ENCODE data around the gene JMY.

Gene JMY

DNA sequence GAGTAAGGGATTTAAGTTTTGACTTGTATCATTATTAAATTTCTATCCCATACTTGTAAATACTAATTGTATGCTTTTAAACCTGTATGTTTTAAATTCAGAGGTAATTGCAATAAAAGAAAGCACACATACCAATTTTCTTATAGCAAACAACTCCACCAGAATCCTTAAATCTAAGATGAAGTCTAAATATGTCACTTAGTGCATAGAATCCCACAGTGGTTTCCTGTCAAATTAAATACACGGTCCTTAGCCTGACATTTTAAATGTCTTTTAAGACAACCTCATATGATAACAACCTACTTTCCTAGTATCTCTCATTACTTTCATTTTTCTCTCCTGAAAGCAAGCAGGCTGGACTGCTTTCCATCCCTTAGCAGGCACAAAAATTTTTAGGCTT lies 52.0 kb downstream of the JMY start:
- DNase-seq (ENCODE audit: low spot score), result no peak

DNA sequence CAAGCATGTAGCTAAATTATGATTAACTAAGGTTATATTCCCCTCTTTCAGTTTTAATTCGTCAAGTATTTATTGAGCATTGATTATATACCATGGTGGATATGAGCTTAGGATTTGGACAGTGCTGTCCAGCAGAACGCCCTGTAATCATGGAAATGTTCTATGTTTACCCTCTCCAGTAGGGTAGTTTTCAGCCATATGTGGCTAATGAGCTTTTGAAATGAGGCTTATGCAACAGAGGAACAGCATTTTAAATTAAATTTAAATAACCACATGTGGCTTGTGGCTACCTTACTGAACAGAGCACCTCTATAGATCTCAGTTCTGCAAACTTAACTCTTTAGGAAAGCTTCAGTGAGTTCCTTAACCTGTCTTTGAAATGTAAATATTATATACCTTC lies 59.1 kb downstream of the JMY start:
- no peak for DNase-seq (ENCODE audit: low spot score)

DNA sequence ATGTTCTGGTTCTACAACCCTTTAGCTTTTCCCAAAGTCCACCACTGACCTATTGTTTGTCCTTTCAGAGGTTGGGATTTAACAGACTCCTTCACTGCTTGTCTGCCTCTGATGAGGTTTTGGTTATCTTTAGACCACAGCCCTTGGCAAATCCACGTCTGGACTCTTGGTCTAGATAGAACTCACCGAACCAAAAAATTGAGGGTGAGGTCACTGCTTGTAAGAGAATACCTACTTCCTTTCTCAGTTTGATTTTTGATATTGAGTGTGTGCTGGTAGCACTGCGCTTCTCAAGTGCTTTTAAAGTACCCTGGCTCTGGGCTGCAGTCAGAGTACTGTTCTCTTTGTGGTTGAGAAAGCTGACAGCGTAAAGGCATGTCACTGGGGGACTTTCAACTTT lies 61.7 kb downstream of the JMY start:
- DNase-seq (ENCODE audit: low spot score), result no peak

DNA sequence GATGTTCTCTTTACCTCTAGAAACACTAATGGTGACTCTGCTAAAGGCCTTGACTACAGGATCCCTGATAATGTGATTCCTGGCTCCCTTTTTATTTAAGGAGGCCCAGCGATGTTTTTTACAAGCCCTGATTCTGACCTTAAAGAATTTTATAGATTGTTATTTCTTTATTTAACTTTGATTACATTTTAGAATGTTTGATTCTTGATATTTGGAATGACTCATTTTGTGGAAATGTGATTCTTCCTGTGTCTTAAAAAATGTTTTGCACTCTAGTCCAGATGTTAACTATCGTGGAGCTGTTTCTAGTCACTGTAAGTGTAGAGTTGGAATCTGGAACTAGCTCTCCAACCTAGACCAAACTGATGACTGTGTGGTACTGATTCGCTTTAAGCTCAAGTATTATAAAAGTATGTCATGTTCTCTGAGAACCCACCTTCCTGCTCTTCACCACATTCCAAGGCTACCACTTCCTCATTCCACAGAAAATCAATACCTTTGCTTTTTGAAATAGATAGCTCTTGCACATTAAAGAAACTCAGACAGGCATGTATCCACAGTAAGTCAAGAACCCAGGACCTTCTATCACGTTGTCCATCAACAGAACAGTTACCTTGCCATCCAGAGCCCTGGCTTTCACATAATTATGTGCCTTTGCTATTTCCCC lies 65.2 kb downstream of the JMY start:
- peak; percentile 4 for DNase-seq (ENCODE audit: low spot score)

DNA sequence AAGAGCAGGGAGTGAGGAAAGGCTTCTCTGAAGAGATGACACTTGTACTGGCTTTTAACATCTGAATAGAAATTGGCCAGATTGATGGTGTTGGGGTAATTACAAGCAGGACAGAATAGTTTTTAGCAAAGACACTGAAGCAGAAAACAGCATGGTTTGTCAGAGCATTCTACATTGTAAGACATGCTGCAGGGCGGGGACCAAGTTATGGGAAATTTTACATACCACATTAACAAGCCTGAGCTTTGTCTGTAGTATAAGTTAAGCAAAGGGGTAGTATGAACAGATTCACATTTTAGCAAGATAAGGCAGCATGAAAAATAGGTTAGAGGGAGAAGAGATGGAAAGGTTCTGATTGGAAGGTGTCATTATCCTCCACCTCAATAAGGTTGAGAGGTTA lies 66.5 kb downstream of the JMY start:
- DNase-seq (ENCODE audit: low spot score), result no peak

DNA sequence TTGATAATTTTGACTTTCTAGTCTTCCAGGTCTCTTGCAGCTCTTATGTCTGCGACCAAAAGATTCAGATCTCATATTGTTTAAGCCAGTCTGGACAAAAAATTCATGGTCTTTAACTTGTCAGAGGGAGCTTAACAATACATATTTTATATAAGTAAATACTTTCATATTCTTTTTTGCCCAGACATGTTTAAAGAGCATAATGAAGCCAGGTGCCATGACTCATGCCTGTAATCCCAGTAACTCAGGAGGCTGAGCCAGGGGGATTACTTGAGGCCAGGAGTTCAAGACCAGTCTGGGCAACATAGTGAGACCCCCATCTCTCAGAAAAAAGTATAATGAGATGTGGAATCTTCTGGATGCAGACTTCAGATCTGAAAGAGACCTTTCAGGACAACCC lies 69.8 kb downstream of the JMY start:
- DNase-seq (ENCODE audit: low spot score), result no peak

DNA sequence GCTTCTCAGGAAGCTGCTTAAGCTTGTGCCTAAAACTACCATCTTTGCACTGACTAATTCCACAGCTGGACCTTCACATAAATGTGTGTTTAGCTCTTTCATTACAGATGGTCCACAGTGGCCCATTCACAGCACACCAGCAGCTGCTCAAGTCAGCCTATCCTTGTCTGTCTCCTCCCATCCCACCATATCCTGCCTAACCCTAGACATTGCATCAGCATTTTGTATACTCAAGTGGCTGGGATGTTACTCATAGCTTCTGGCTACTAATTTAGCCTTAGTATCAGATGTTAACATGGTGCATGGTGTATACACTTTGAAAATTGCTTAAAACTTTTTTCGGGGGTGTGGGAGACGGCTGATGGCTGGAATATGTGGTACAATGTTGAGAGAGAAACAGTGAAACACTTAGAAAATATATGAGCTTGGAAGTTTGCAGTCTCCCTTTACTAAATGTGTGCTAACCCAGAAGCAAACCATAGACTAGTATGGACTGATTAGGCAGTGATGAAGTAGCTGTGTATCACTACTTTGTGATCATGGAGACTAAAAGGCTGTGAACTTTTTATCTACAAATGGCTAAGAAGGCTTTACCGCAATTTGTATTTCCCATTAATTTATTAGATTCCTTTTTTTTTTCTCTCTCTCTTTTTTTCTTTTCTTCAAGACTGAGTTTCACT lies 83.1 kb downstream of the JMY start:
- no peak for DNase-seq (ENCODE audit: low spot score)

DNA sequence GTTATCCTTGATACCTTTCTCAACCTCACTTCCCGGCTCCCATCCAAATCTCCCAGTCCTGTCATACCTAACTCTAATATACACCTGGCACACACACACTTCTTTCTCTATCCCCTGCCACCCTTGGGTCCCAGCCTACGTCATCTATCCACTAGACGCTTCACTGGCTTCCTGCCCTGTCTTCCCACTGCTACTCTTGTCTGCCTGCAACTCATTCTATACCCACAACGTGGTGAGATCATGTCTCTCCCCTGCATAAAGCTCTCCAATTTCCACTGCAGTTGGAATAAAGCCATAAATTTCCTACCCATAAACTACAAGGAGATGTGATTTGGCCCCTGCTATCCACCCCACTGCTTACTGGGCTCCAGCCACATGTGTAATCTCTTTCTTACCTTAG lies 93.5 kb downstream of the JMY start:
- no peak for DNase-seq (ENCODE audit: low spot score)

DNA sequence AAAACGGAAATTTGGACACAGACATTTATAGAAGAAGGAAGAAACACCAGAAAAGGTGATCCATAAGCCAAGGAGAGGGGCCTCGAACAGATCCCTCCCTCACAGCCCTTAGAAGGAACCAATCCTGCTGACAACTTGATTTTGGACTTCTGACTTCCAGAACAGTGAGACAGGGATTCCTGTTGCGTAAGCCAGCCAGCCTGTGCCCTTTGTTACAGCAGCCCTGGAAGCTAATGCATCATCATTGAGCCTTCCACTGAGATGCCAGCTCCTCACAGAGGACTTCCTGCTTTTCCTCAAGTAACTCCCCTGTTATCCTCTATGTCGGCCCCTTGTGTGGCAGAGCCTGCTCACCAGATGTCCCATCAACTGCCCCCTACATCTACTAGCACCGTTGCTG lies 94.1 kb downstream of the JMY start:
- DNase-seq (ENCODE audit: low spot score), result no peak

DNA sequence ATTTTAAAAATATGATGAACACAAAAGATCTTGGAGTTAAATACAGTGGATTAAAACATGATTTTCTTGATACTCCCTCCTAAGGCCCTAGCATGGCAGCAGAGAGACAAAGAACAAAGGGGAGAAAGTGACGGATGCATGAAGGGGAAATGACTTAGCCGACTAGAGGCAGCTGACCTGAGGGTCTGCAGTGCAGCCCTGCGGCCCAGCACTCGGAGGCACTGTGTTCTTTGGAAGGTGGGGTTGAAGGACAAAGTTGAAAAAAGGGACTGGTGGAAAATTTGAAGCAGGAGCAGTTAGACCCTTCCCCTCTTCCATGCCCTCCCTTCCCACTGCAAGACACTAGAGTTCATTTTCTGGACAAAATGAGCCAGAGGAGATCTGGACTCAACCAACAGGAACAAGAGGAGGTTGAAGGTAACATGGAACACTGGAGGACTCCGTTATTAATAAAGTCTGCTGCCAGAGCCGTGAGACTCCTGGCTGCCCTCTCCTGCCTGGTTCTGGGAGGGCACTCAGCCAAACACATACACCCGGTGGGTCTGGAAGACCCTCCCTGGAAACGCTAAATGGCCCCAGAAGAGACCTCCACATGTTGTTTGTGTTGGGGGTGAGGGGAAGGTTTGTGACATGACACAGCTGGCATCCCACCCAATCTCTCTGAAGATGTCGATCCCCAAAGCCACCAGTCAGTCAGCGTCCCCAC lies 98.1 kb downstream of the JMY start:
- DNase-seq (ENCODE audit: low spot score), result no peak

DNA sequence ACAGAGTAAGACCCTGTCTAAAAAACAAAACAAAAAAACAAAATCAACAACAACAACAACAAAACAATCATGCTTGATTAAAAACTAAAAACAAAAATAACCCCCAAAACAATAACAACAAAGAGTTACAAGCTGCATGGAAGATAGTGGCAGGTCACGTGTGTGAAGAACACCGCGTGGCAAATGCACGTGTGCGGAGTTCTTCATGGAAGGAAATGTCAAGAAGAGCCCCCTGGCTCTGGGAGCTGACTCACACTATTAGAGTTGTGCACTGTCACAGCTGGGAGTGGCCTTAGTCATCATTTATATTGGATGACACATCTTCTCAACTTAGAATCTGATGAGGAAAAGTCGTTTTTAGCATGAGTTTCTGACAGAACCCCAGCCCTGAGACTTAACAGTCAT lies 110.5 kb downstream of the JMY start:
- no peak for DNase-seq (ENCODE audit: low spot score)

DNA sequence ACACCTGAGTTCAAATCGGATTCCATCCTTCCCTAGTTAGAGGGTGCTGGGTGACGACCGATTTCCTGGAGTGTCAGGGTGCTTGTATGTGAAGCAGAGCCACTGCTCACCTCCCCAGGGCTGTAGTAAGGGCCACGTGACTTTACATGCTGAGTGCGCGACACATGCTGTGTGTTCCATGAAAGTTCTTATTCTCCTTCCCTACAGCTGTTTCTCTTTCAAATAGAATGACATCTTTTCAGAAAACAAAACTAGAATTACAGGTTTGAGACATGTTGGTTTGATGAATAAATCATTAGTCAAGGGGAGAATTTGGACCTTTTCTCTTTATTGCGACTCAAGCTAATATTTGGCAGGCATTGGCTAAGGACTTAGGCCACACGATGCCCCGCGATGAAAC lies 113.1 kb downstream of the JMY start:
- no peak for DNase-seq (ENCODE audit: low spot score)

DNA sequence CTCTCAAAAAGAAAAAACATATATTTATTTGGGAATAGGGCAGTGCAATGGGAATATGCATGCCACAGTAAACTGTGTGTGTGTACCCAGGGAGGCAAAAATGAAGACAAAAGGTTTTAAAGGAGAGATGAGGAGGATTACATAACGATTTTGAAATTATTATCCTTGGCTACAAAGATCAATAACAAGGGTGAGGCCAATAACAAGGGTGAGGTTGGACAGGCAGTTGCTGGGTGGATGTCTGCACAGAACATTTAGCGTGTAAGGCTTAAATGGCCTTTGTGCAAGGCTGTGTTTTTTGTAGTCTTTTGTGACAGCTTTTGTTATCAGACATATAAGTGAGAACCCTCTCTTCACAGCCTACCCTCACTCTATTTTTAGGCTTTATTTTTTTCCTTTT lies 114.0 kb downstream of the JMY start:
- DNase-seq (ENCODE audit: low spot score), result no peak

DNA sequence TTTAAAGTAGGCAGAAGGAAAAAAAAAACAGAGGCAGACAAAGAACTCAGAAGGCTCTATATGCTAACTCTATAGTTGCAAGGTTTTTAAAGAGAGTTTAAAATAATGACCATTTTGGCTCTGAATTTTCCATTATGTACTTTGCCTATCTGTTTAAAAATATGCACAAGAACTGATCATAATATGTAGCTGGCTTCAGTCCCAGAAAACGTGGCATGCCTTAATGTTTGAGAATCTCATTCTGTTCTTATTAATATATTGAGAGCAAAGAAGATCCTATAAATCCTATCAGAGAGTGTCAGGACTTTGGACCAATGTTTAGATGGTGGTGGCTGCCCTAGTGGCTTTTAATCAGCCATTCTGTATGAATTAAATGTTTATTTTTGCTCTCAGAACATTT lies 121.5 kb downstream of the JMY start:
- no peak for DNase-seq (ENCODE audit: low spot score)

Measured in HuH-7 (cell line).